ENCODE measurements around the gene WDR33.

WDR33 gene

GRCh38 chr2:127681288-127681804, 129.6 kb downstream of the WDR33 start:
- no peak overlapping the region for H3K27ac ChIP-seq
- TF ChIP-seq ZFX (IDR thresholded peaks at IDR 0.05) (no peak), CTCF (conservative IDR thresholded peaks at IDR 0.05) (no peak)

DNA sequence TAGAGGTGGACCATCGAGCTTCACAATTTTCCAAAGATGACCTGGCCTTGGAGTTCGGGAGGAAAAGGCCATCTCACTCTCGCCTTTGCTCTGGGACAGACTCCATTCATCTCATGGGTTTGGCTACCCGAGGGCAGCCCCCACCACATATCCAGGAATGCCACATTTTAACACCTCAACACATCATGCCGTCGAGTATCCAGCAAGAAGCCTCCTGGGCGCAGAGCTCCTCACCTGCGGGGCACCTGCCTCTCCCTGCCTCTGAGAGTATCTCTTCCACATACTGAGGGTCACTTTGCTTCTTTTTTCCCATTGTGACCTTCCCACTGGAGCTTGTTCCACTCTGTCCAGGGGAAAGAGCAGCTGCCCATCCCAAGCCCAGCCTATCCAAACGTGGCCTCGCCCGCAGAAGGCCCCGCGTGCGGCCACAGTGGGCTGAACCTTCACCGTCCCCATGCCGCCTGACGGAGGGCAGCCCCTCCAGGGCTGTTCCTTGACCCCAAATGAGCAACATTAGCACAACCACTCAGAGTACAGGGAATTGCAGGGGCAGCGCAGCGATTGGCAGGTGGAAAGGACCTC, 130.2 kb downstream of the WDR33 start:
- TF ChIP-seq CTCF (conservative IDR thresholded peaks at IDR 0.05): no peak
- no peak for TF ChIP-seq ZFX (IDR thresholded peaks at IDR 0.05)
- no peak overlapping the region for H3K27ac ChIP-seq

DNA sequence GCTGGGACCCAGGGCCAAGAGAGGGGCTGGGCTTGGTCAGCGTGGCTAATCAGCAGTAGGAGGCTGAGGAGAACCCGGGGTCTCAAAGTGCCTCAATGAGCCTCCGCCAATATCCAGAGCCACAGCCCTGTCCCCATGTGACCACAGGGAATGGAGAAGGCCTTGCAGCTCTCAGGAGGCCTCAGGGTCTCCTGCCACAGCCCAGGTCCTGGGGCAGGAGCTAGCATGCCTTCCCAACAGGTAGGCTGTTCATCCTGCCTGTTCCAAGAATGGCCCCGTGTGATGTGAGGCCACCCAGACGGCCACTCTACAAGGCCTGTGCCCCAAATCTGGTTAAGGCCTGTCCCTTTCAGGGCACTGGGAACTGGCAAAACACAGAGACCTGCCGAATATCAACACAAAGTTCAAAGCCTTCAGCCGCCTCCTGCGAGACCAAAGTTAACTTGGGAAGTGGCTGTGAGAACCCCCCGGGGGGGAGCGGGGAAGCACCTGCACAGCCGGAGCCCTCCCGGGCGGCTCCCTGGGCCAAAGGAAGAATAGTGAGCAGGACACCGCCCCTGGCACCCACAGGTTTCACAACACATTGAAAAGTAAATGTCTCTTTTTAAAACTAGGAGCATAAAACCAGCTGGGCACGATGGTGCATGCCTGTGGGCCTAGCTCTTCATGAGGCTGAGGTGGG, 131.2 kb downstream of the WDR33 start:
- TF ChIP-seq ZFX (IDR thresholded peaks at IDR 0.05) (no peak), CTCF (conservative IDR thresholded peaks at IDR 0.05) (no peak)
- no peak overlapping the region for H3K27ac ChIP-seq

GRCh38 chr2:127678991-127679390, 132.0 kb downstream of the WDR33 start:
- TF ChIP-seq CTCF (conservative IDR thresholded peaks at IDR 0.05) (no peak), ZFX (IDR thresholded peaks at IDR 0.05) (no peak)
- H3K27ac ChIP-seq: no peak overlapping the region

- H3K27ac ChIP-seq: no peak overlapping the region
- no peak for TF ChIP-seq CTCF (conservative IDR thresholded peaks at IDR 0.05)
- no peak for TF ChIP-seq ZFX (IDR thresholded peaks at IDR 0.05)
Measured at GRCh38 chr2:127678531-127678930, 132.4 kb downstream of the WDR33 start.

GRCh38 chr2:127676906-127677305, 134.1 kb downstream of the WDR33 start:
- TF ChIP-seq ZFX (IDR thresholded peaks at IDR 0.05) (no peak), CTCF (conservative IDR thresholded peaks at IDR 0.05) (no peak)
- no peak overlapping the region for H3K27ac ChIP-seq
